DMS153 treated with DMSO at 0.1 percent for 48 hours (cell line): ENCODE data around the gene PLET1.

Source experiments
- DNase-seq: peaks from one replicate; lab custom pipeline; 2025; ENCODE audit not compliant: unreplicated experiment; lab: John Stamatoyannopoulos, UW

Gene PLET1, protein sequence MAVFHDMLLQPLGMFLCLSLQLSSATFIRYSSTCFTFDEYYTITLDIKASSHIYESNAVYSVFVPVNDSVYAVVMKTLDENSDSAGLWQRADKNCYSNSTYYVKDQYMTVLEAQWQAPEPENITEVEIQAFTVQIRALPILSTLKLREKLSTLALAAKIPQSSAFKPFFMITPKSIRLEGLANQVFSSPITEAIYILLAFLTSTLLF

DNA sequence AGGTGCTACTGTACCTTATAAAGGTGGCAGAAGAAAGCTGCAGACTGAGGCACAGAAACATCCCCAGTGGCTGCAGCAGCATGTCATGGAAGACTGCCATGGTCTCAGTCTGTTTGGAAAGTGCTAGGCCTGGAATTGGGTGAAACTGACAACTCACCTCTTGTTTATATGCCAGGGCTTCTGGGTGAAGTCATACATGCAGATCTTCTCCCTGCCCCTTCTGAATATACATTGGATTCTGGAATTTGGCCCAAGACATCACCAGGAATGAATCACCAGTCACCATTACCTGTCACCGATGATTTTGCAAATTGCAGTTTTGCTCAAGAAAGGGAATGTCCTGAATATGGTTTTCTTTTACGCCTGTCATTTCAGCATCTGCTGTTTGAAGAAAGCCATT is at the start of gene PLET1:
TSS of gene PLET1 (minus strand) at position 371 of the 400 bp plus-strand sequence. CDS start at position 100, 271 bp downstream.
- no peak for DNase-seq

DNA sequence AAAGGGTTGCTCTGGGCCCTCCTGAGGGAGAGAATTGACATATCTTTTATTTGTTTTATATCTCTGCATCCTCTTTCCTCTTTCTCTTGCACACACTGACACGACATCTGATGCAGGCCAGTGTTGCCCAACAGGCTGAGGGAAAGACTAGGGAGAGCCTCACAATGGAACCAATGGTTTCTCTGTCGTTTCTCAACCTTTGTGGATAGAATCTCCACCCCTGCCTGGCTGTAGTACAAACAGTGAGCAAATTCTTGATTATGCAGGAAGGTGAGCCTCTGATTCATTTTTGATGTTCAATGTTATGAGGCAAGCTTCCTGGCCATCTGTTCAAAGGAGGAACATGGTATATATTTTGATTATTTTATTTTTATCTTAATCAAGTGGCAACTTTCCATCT is 49.8 kb upstream of the PLET1 start:
- DNase-seq, result no peak

DNA sequence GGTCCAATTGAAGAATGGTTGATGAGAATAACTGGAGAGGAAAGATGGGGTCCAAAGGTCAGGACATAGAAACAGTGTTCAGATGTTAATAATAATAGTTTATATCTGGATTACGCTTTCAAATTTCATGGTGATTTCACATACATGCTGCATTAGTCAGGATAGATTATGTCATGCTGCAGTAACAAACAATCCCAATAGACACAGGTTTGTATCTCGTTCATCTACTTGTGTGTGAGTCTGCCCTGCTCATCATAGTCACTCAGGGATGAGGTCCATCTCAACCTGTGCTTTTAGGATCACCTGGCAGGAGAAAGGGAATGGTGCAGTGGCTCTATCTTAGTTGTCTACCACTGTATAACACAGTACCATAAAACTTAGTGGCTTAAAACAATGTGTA is 48.0 kb upstream of the PLET1 start:
- DNase-seq, result no peak

DNA sequence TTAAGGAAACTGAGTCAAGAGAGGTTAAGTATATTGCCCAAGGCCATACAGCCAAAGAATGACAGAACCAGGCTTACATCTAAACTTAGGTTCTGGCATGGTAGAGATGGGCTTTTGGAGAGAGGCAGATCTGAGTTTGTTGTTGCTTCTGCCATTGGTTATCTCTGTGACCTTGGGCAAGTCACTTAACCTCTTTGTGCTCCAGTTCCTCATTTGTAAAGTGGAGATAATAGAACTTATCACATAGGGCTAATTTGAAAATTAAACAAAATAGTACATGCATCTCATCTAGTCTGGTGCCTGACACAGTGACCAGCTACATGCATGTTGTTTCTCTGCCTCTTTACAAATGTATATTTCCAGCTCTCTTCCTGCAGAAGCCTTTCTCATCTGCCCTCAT is 47.0 kb upstream of the PLET1 start:
- no peak for DNase-seq

DNA sequence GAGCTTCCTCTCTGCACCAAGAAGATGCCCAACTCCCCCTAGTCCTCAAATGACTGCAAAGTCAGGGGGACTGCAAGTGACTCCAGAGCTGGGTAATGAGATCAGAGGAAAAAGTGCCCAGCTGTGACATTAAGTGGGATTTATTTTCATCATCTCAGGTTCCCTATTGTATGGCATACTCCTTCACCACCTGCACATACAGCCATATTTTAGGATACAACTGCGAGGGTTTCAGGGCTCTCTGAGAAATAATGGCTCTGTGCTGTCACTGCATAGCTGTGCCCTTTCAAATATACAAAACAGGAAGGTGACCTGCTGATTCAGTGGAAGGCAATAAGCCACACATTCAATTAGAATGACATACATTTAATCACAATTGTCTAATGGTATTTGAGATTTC is 45.6 kb upstream of the PLET1 start:
- no peak for DNase-seq

DNA sequence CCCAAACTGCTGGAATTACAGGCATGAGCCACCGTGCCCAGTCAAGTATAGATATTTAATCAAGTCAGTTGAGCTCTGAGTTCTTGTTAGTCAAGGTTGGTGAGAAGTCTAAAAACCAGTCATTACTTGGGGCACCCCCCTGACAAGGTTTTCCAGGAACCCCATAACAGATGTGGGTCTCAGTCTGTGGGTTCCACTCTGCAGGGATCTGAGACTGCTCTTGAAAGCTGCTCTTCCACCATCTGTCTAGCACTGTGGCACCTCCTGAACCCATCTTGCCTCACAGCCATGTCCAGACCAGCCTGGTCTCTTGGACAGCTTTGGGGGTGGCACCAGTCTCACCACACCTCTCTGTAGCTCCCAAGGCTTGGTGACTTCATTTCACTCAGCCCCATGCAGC is 44.3 kb upstream of the PLET1 start:
- no peak for DNase-seq

DNA sequence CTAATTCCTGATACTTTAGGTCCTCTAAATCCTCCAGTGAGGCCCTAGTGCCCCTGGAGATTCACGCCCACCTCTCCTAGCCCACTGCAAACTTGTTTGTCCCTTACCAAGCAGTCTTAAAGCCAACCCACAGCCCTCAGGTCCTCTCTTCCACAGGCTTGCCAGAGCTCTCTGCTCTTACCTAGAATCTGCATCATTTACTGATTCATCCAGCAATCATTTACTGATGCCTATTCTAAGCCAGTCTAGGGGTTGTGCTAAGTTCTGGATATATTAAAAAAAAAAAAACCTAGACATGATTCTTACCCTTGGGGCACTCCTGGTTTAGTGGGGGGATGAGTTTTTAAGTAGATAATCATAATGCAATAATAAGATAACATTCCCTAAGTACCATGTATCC is 43.0 kb upstream of the PLET1 start:
- DNase-seq, result no peak

DNA sequence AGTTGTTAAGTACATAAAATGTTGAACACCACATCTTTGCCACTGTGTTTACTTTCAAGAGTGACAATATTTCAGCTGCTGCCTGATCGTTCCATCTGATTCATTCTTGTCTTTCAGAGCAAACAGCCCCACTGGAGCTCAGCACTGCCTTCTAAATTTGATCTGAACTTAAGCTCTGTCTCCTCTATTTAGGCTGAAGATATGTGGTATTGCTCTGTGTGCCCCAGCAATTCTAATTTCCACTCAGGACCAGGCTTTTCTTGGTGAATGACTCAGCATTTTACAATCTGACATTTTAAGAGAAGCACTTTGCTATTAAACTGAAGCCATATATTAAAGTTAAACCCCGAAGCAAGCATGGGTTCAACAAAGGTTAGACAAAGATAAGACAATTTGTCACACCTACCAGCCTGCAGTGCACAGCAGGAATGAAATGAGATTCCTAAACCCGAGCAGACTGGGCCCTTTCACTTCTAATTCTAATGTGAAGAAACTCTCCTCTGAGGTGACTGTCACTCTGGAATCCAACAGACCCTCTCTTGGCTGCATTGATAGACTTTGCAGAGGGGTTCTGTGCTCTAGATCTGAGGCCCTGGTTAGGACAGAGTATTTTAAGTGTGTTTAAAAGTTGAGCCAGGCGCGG is 41.7 kb upstream of the PLET1 start:
- DNase-seq, result no peak

DNA sequence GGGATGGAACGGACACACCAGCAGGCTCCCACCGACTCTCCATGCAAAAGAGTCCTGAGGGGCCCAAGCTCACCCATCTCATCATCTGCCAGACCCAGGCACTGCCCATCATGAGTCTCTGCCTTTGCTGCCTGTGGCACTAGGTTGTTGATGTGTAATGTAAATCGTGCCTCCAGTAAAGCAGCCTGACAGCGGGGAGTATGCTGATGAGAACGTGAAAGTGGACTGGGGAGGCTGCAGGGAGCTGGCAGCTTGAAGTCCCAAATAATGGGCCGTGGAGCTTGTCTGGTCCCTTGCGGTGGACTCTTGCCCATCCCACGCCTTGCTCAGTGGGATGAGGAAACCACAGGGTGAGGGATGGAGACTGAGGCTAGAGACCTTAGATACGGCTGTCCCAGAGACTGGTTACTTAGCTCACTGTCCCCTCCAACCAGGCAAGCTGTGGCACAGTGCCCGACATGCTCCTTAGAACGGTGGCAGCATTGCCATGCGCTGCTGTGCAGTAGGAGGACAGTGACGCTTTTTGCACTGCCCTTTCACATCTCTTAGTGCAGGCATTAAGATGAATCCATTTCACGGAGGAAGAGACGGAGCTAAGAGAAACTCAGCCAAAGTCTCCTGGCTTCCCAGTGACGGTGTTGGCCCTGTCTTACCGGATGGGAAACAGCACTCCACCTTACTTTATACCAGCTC is 39.6 kb upstream of the PLET1 start:
- DNase-seq, result no peak

DNA sequence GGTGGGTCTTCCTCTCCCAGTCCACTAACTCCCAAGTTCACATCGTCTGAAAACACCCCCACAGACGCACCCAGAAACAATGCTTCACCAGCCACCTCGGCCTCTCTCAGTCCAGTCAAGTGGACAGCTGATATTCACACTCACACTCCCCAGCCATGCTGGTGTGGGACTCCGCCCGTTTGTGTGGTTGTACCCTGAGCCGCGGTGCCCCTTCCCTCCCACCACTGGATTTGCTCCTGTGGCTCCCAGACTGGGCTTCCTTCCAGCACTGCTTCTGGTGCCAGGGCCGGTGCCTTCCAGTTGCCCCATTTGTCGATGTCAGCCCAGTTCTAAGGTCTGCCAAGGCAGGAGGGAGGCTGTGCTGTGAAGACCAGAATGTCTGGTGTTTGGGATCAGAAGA is 37.9 kb upstream of the PLET1 start:
- DNase-seq, result no peak

DNA sequence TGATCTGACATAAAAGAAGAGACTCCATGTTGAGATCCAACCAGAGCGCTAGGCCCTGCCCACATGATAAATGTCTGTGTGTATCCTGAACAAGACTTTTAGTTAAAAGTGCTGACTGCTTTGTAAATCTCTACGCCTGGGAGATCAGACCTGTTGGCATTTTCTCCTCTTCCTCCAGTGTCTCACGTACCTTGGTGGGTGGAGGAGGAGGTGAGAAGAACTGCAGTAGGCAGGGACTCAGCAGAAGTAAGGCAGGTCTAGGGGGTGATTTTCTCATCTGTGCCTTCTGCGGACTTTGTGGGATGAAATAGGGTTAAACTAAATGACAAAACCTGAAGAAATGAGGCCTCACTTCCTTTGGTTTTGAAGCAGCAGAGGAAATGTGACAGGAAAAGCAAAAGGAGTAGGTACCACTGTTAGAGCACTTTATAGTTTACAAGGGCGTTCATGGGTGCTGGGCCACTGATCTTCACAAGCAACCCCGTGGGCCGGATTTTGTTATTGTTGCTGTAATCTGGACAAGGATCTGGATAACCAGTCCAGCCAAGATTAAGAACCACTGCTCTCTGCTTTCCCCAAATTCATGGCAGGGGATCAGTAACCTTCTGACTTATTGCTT is 36.7 kb upstream of the PLET1 start:
- no peak for DNase-seq

DNA sequence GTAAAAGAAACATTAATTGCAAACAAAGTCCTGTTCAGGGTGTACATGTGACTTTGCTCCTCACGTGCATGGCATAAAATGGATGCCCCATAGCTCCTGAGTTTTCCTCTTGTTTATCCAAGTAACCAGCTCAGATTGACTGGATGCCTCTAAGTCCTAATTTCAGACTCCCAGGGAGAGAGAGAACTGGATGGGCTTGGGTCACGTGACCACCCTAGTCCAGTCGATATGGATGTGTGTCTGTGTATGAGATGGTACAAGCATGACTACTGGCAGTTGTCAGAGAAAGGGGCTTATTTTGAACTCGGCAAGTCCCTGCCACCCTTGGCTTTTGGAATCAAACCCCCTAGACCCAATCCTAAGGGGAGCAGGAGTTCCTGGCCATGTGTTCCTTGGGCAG is 35.4 kb upstream of the PLET1 start:
- no peak for DNase-seq

DNA sequence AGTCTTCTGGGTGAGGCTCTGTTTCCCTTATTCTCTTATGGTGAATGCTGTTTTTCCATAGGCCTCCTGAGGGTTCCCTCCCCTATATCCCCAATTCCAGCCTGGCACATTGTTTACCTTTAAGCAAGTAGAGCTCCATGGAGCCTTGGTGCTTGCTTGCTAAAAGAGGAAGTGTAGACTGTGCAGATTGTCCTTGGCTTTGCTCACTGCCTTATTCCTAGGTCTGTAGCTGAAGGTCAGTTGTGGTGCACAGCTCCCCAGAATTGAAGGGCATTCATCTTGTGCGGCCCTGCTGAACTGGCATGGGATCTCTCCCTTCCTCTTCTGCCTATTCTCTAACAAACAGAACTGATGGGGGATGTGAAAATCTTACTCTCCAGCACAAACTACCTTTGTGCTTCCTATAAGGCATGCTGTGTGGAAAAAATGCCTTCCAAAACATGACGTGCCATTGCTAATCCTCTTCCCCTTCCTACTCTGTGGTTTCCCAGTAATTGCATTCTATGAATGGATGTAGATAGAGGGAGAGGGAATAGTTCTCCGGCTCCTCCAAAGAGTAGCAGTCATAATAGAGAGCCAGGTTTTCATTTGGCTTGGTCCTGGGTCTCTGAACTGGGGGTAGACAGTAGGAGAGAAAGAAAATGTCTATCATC is 34.2 kb upstream of the PLET1 start:
- no peak for DNase-seq

DNA sequence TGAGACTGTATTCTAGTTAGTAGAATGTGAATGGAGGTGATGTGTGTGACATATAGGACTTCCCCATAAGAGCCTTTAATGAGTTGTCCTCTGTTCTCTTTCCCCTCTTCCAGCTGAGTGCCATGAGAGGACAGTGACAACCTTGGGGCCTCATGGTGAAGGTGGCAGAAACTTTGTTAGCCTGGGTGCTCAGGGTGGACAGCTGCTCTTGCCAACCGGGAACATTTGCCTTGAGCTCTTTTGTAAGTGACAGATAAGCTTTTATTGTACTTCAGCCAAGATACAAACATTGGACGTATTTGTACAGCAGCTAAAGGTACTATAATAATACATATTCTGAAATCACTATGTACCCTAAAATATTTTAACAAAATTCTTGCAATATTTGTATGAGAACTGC is 33.0 kb upstream of the PLET1 start:
- DNase-seq, result no peak

DNA sequence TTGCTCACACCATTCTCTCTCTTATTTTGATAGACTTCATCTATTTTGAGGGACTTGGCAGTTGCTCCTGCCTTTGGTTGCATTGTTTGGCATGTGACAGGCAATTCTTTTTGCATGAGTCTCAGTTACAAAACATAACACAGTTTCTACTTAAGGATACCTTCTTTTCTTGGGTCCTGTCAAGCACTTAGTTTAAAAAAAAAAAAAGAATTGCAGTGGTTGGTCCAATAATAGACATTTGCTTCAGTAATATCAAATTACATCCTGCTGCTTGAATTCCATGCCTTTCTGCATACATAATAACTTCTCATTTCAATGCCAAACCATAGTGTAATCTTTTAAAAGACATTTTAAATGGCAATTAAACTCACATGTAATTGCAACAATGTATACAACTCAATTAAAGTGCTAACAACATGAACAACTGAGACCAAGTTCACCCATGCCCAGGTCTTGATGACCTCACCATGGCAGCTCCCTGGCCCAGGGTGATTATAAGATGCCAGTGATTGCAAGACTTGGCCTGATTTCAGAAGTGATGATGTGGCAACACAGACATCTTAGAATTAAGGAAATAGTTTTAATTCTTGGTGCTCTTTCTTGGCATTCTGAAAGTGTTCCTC is 32.2 kb upstream of the PLET1 start:
- DNase-seq, result no peak

DNA sequence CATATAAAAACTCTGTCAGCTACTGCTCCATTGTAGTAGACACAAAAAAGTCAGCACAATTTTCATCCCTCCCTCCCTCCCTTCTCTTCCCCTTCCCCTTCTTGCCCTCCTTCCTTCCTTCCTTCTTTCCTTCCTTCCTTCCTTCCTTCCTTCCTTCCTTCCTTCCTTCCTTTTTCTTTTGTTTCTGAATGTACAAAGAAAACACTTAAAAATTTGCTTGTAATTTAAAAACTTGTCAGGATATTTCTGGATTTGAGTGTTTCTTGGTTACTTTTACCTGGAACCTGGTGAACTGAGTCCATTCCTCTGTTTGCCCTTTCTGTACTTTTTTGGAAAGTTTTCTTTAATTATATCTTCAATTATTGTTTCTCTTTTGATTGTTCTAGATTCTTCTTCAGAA is 31.5 kb upstream of the PLET1 start:
- no peak for DNase-seq

DNA sequence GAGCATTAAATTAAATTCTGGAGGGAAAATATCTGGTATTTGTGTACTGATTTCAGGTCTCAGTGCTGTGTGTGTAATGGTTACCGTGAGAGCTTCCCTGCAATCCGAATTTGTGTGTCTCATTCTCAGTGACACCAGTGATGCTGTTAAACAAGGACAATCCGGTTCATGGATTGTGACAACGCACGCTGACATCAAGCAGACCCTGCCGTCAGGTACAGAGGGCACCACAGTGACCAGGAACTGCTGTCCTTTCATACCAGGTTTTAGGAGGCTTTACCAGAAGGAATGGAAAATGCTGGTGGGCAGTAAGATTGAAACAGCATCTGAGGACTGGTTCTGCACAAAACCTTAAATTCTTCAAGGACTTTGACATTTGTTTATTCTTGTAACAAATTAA is 30.5 kb upstream of the PLET1 start:
- no peak for DNase-seq

DNA sequence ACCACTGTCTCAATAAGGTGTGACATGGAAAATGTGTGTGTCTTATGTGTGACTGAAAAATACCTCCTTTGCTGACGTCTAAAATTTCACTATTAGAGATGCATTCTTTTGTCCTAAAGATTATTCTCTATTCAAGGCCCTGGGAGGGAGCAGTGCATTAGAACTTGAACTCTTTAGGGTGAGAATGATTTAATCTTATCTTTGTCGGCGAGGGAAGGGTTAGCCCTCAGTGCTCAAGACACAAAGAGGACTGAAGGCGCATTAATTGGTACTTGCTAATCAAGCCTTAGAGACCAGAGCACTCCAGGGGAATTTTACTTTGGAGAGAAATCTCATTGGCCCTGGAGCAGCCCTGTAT is 29.8 kb upstream of the PLET1 start:
- no peak for DNase-seq

DNA sequence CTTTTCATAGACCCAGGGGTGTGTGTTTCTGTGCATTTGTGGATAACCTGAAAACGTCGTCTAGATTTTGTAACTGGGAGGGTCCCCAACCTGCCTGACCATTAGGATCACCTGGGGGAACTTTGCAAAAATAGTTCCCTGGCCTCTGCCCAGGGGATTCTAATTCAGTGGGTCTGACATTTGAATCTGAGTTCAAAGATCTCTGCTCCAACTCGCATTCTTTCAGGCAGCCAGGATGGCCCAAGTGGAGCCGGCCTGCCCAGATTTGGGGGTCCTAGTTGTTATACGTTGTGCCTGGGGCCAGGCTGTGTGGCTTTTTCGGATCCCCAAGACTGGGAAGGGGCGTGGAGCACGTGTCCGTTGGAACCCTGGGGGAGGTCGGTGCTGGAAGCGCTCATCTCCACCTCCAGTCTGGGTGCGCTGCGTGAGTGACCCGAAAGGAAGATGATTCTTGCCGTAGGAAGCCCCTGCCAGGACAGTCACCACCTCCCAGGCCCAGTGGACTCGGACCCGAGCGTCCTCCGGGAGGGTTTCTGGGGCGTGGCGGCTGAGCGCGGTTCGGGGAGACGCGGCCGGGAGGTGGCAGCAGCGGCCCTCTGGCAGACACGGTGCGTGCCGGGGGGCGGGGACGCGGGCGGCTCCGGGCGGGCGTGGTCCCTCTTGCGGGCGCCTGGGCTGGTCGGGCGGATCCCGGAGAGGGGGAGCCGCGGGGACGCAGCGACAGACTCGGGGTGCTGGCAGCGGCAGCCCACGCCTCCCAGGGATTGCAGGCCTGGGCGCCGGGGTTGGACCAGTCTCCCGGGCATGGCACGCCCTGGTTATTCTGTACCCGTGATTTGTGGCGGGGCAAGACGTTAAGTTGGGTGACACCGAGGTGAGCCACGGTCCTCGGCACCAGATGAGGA is 29.2 kb upstream of the PLET1 start:
- DNase-seq, result no peak

DNA sequence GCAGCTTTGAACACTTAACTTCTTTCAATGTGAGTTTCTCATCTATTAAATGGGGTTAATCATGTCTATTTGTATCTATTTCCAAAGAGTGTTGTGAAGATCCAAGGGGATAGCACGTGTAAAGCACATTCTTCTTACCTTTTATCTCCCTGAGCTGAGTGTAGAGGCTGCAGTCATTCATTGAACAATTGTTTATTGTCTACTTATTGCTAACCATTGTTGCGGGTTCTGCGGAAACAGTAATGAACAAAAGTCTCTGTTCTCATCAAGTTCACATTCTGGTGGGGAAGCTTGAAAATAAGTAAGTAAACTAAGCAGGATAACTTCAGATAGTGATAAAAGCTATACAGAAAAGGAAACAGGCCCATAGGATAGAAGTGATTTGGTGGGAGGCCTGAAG is 27.4 kb upstream of the PLET1 start:
- DNase-seq, result no peak
